Measurements from ENCODE around the gene ALDH16A1.

Gene ALDH16A1

DNA sequence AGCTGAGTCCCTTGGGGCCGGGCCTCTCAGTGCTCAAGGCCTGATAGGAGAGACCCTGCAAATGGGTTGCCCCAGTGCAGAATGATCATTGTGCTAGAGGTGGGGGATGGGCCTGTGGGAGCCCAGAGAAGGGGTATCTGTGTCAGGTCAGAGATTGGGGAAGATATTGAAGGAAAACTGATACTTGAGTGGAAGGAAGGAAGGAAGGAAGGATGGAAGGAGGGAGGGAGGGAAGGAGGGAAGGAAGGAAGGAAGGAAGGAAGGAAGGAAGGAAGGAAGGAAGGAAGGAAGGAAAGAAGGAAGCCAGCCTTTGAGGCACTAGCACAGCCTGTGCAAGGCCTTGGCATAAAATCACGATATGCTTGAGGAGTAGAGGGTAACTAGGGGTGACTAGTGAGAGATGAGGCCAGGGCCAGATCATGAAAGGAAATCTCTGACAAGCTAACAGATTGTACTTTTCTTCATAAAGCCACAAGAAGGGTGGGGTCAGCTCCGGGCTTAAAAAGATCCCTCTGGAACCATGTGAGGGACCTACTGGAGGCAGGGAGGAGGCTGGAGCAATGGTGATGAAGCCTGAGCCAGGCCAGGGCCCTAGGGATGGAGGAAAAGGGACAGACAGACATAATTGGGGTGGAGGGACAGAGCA, 41.2 kb upstream of the ALDH16A1 start:
- TF ChIP-seq, protein P1, sequence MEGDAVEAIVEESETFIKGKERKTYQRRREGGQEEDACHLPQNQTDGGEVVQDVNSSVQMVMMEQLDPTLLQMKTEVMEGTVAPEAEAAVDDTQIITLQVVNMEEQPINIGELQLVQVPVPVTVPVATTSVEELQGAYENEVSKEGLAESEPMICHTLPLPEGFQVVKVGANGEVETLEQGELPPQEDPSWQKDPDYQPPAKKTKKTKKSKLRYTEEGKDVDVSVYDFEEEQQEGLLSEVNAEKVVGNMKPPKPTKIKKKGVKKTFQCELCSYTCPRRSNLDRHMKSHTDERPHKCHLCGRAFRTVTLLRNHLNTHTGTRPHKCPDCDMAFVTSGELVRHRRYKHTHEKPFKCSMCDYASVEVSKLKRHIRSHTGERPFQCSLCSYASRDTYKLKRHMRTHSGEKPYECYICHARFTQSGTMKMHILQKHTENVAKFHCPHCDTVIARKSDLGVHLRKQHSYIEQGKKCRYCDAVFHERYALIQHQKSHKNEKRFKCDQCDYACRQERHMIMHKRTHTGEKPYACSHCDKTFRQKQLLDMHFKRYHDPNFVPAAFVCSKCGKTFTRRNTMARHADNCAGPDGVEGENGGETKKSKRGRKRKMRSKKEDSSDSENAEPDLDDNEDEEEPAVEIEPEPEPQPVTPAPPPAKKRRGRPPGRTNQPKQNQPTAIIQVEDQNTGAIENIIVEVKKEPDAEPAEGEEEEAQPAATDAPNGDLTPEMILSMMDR (IDR thresholded peaks at IDR 0.05; ENCODE audit: insufficient read depth, low read depth, low read length, missing control alignments) = no peak
- no peak for DNase-seq (ENCODE audit: low read depth)
- H3K4me3 ChIP-seq (ENCODE audit: low read depth, low read length) = no peak overlapping the region

DNA sequence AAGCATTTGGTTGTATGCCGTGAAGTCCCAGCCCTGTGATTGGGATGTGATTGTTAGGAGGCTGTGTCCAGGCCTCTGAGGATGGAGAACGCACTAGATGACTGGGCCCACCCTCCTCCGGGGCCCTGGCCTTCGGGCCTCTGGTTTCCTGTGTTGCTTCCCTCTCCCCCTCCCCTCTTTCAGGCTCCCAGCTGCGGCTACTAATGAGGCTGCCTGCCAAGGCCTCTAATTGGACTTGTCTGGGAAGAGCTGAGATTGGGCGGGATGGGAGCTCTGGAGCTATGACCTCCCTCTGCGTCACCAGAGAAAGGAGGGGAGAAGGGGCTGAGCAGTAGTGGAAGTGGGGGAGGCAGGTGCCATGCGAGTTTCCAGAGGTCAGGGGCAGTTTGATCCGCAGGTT, 39.7 kb upstream of the ALDH16A1 start:
- DNase-seq (ENCODE audit: low read depth) = no peak
- no peak overlapping the region for H3K4me3 ChIP-seq (ENCODE audit: low read depth, low read length)
- TF ChIP-seq, protein P1 (IDR thresholded peaks at IDR 0.05; ENCODE audit: insufficient read depth, low read depth, low read length, missing control alignments) = no peak

- no peak overlapping the region for H3K4me3 ChIP-seq (ENCODE audit: low read depth, low read length)
- TF ChIP-seq, protein P1 (IDR thresholded peaks at IDR 0.05; ENCODE audit: insufficient read depth, low read depth, low read length, missing control alignments) = no peak
- DNase-seq (ENCODE audit: low read depth) = no peak
These were observed 38.8 kb upstream of the ALDH16A1 start for GRCh38 chr19:49414256-49414655.

- no peak overlapping the region for H3K4me3 ChIP-seq (ENCODE audit: low read depth, low read length)
- peak; percentile 63 for DNase-seq (ENCODE audit: low read depth)
- TF ChIP-seq, protein P1 (IDR thresholded peaks at IDR 0.05; ENCODE audit: insufficient read depth, low read depth, low read length, missing control alignments) = no peak
These were observed 37.8 kb upstream of the ALDH16A1 start for GRCh38 chr19:49415102-49415809.

DNA sequence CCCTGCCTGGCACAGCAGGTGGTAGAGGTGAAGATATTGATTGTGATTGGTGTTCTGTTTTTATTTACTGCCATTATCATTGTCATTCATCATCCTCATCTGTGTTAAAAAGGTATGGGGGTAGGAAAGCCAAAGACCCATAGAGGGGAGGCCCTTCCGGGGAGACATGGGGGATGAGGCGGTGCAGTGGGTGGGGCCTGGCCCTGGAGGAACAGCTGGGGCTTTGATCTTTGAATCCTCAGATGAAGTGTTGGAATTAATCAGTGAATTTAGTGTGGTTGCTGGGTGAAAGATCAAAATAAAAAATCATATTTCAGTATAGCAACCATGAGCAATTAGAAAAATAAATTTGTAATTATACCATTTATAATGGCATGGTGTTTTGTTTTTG, 37.2 kb upstream of the ALDH16A1 start:
- TF ChIP-seq, protein P1 (IDR thresholded peaks at IDR 0.05; ENCODE audit: insufficient read depth, low read depth, low read length, missing control alignments) = no peak
- no peak for DNase-seq (ENCODE audit: low read depth)
- no peak overlapping the region for H3K4me3 ChIP-seq (ENCODE audit: low read depth, low read length)

DNA sequence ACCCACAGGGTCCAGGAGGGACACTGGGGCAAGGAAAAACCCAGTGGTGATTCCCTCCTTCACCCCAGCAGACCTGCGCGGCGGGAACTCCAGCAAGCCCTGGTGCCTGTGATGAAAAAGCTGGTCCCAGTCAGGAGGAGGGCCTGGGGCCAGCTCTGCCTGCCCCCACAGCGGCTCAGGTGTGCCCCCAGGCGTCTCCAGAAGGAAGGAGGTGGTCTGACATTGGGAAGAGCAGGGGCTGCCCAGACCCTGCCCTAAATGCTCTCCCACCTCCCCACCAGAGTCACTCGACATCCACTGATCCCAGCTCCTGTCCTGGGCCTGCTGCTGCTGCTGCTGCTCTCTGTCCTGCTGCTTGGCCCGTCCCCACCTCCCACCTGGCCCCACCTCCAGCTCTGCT, 35.9 kb upstream of the ALDH16A1 start:
- no peak for DNase-seq (ENCODE audit: low read depth)
- no peak overlapping the region for H3K4me3 ChIP-seq (ENCODE audit: low read depth, low read length)
- TF ChIP-seq, protein P1 (IDR thresholded peaks at IDR 0.05; ENCODE audit: insufficient read depth, low read depth, low read length, missing control alignments) = no peak
